HG02973 (cell line): ENCODE measurements around the gene HSPA4L.

Experiments used
- ATAC-seq: cut with Tn5 transposase; IDR thresholded peaks from one replicate; pipeline ENCODE4 v1.9.1; 2021; ENCODE audit warnings: moderate library complexity; ENCODE audit not compliant: unreplicated experiment

Gene HSPA4L

DNA sequence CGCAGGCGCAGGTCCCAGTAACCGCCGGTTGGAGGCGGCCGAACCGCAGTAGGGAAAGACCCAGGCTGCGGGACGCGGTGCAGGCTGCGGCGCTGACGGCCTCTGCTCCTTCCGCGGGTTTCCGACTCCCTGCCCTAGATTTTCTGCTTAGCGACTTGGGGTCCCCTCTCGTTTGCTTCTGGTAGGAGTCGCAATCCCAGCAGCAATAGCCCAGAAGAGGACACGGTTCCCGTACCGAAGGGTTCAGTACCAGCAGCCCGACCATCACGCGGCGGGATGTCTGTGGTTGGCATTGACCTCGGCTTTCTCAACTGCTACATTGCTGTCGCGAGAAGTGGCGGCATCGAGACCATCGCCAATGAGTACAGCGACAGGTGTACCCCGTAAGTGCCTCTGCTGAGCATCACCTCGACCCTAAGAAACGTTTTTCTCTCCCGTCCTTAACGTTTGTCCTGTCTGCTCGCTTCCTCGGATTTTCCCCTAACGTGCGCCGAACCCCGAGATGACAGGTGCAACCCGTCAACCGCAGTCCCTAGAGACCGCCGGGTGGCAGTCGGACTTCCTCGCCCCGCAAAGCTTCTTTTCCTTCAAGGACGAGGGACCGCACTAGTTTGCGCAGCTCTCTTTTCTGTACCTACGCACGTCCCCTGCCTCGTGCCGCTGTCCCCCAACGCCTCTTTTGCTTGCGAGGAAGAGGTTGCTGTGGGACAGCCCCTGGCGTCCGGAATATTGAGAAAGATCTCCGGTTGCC, at the start of gene HSPA4L:
TSS of gene HSPA4L (plus strand) at position 48 of the 751 bp plus-strand sequence. CDS start at position 277, 229 bp downstream.
- ATAC-seq = peak; percentile 37

DNA sequence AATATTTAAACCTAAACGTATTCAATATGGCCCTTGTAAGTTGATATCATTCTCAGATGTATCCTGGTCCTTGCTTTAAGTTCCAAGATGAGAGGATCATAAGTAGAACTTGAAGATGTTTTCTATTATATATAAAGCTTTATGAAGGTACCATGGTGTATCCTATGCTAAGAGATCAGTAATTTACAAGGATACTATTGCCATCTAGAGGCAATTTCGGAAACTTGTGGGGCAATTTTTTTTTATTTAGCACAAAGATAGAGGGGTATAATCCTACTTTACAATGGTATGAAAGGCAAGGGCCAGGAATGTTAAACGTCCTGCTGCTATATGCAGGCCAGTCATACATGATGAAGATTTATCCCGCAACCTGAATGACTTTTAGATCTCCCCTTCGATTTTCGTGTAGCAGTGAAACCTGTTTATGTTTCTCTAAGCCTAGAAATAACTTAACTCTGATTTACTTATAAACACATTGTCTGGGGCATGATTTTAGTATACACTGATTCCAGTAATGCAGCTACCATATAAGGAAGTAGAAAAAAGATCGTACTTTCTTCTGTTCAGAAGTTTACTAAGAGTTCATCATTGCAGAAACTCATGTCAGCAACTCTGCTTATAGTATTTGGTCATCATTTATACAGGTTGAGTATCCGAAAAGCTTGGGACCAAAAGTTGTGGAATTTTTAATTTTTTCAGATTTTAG, 49.3 kb upstream of the HSPA4L start:
- peak; percentile 76 for ATAC-seq

GRCh38 chr4:127734976-127735375, 47.1 kb upstream of the HSPA4L start:
- no peak for ATAC-seq

DNA sequence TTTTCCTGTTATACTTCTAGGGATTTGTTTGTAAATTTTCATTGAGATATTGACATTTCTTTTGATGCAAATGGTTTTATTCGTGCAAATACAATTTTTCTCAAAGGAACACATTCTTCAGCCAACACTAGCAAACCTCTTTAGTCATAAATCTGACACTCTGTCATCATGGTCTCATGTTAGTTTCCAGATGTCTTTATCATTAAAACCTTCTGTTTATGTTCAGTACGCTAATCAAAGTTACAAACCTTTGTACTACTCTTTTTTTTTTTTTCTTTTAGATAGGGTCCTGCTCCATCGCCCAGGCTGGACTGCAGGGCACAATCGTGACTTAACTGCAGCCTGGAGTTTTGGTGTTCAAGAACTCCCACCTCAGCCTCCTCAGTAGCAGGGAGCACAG, 44.8 kb upstream of the HSPA4L start:
- no peak for ATAC-seq

GRCh38 chr4:127741247-127741646, 40.9 kb upstream of the HSPA4L start:
- ATAC-seq = no peak

DNA sequence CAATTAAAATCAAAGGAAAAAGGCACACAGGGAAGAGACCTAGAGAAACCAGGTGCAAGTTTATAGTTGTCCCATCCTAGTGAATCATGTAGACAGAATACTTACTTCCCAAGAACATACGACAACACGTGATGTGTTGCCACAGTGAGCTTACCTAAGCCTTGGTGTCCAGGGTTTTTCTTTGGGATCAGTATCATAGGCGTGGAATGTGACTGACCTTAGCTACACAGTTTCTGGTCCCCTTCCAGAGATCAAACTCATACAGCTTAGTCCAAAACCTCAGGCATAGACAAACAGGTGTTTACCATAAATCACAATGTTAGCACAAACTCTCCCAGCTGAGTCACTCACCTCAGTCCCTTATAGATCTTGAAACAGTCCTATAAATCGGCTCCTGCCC, 34.2 kb upstream of the HSPA4L start:
- no peak for ATAC-seq

DNA sequence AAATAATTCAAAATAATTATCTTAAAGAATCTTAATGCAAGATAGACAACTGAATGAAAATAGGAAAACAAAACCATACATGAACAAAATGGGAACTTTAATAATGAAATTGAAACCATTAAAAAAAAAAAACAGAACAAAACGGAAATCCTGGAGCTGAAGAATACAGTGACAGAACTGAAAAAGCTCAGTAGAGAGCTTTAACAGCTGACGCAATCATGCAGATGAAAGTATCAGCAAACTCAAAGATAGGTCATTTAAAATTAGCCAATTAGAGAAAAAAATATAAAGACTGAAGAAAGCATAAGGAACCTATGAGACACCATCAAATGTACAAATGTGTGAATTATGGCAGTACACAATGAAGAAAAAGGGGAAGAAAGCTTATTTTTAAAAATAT, 33.2 kb upstream of the HSPA4L start:
- no peak for ATAC-seq

- no peak for ATAC-seq
Measured at GRCh38 chr4:127756906-127757305, 25.2 kb upstream of the HSPA4L start.

DNA sequence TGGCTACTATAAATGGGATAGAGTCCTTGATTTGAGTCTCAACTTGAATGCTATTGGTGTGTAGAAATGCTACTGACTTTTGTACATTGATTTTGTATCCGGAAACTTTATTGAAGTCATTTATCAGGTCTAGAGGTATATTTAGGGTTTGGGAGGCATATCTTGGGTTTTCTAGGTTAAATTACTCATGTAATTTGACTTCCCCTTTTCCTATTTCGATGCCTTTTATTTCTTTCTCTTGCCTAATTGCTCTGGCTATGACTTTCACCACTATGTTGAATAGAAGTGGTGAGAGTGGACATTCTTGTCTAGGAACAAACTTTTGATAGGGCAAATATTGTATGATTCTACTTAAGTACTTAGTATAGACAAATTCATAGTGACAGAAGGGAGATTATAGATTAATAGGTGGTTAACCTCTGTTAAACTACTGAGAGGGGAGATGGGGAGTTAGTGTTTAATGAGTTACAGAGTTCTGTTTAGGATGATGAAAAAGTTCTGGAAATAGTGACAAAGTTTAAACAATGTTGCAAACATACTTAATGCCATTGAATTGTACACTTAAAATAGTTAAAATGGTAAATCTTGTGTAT, 22.8 kb upstream of the HSPA4L start:
- ATAC-seq = peak; percentile 53

GRCh38 chr4:127759893-127760292, 22.2 kb upstream of the HSPA4L start:
- no peak for ATAC-seq

DNA sequence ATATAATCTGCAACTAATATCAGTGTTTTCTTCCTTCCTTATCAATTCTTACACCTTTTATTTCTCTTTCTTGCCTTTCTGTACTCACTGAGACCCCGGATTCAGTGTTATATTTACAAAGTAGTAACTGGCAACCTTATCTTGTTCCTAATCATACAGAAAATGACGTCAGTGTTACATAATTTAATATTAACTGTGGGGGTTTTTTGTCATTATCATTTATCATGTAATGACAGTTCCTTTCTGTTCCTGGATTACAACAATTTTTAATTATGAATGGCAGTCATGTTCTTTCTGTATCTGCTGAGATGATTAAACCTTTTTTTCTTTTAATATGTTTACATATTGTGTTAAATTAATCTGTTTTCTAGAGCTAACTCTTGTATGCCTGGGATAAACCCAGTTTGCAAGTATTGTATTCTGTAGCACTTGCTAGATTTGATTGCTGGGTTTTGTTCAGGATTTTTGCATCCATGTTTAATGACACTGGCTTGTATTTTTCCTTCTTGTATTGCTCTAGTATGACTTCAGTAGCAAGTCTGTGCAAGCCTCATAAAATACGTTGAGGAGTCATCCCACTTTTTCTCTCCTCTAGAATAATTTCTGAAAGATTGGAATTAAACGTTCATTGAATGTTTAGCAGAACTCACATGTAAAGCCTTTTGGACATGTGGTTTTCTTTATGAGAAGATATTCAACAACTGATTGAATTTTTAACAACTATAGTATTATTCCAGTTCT, 10.4 kb upstream of the HSPA4L start:
- ATAC-seq = no peak

- no peak for ATAC-seq
Measured at GRCh38 chr4:127772769-127773671, 9.1 kb upstream of the HSPA4L start.

DNA sequence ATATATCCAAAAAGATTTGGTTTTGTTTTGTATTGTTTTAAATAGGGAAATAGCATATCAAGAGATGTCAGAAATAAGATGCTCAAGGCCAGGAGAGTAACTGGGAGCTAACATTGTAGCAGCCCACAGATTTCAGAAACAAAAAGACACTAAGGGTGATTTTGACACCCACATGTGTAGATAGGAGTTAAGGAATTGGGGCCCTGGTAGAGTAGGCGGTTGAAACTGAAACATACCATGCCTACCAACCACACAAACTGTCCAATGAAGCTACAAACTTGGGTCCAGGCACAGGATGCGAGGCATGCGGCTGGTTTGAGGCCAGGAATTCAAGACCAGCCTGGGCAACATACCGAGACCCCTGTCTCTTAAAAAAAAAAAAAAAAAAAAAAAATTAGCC, 6.3 kb upstream of the HSPA4L start:
- ATAC-seq = no peak

GRCh38 chr4:127776620-127777019, 5.5 kb upstream of the HSPA4L start:
- no peak for ATAC-seq

DNA sequence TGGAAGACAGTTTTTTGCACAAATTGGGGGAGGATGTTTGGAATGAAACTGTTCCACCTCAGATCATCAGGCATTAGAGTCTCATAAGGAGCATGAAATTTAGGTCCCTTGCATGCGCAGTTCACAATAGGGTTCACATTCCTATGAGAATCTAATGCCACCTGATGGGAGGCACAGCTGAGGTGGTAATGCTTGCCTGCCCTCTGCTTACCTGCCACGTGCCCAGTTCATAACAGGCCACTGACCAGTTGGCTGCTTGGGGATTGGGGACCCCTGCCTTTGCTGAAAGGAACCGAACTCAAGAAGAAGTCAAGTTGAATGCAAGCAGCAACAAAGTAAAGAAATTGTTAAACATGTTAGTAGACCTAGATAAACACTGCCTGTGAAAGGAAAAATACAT, 4.6 kb upstream of the HSPA4L start:
- ATAC-seq = no peak

GRCh38 chr4:127778102-127778501, 4.0 kb upstream of the HSPA4L start:
- ATAC-seq = no peak

- no peak for ATAC-seq
Measured at GRCh38 chr4:127780598-127780997, 1.5 kb upstream of the HSPA4L start.

GRCh38 chr4:127781300-127782024, 660 bp upstream of the HSPA4L start:
- peak; percentile 38 for ATAC-seq

- peak; percentile 75 for ATAC-seq
Measured at GRCh38 chr4:127782025-127782274, 172 bp upstream of the HSPA4L start.
